A673 (cell line): ENCODE data around the gene METTL8. TPM values are rescaled to one million over a fixed set of nuclear protein-coding genes. Genes with fewer than 3 reads are reported as not detected.
"Not testable (repeated sequence)": the region's sequence is repeated elsewhere in the genome, so short reads cannot be mapped to it uniquely, and the experiment has no call there.

Experiments used
- BruUV-seq: library from RNA; stranded (reverse); fragments of 400-500 nt; replicated peaks from 2 replicates; lab custom pipeline; 2021; lab: Mats Ljungman, UMichigan
- CTCF ChIA-PET: fragments of 300-600 bp; sonication (Branson Sonifier 250); formaldehyde crosslinking; loops from one replicate; lab custom pipeline; 2022; ENCODE audit warnings: antibody characterized with exemption; lab: Charles Lee
- POLR2A ChIA-PET: fragments of 300-600 bp; sonication (Branson Sonifier 250); formaldehyde crosslinking; loops from one replicate; lab custom pipeline; 2022; ENCODE audit warnings: antibody characterized with exemption; ENCODE audit not compliant: low non-redundant PET; lab: Charles Lee
- DNase-seq: peaks from one replicate; pipeline ENCODE4 v3.0.0-alpha.2; 2015; ENCODE audit warnings: low spot score
- H3K27ac ChIP-seq: fragments of 200-600 bp; sonication (generic); 2 replicates; pipeline ENCODE4 v1.5.1; 2016; ENCODE audit warnings: mixed run types, low read depth, mild to moderate bottlenecking, mixed read lengths, antibody characterized with exemption, low read length; ENCODE audit not compliant: poor library complexity, severe bottlenecking
- H3K27me3 ChIP-seq: fragments of 200-600 bp; sonication (generic); replicated peaks from 2 replicates; pipeline ENCODE4 v1.6.1; 2017; ENCODE audit warnings: mixed run types, low read depth, mild to moderate bottlenecking, mixed read lengths, antibody characterized with exemption, low read length; ENCODE audit not compliant: insufficient read depth, poor library complexity
- H3K36me3 ChIP-seq: fragments of 200-600 bp; sonication (generic); 2 replicates; pipeline ENCODE4 v1.6.1; 2016; ENCODE audit warnings: mixed run types, mild to moderate bottlenecking, mixed read lengths, antibody characterized with exemption, low read length; ENCODE audit not compliant: insufficient read depth, poor library complexity, severe bottlenecking
- H3K4me1 ChIP-seq: fragments of 200-600 bp; sonication (generic); 2 replicates; pipeline ENCODE4 v1.6.1; 2017; ENCODE audit warnings: mixed run types, mild to moderate bottlenecking, mixed read lengths, antibody characterized with exemption, low read length; ENCODE audit not compliant: insufficient read depth, poor library complexity, severe bottlenecking
- H3K4me3 ChIP-seq: fragments of 200-600 bp; sonication (generic); 2 replicates; pipeline ENCODE4 v1.5.1; 2016; ENCODE audit warnings: low read depth, mixed run types, mild to moderate bottlenecking, mixed read lengths, low read length; ENCODE audit not compliant: poor library complexity, severe bottlenecking
- H3K9me3 ChIP-seq: fragments of 200-600 bp; sonication (generic); 2 replicates; pipeline ENCODE4 v1.6.1; 2016; ENCODE audit warnings: mixed run types, low read depth, mild to moderate bottlenecking, mixed read lengths, antibody characterized with exemption, low read length; ENCODE audit not compliant: poor library complexity, severe bottlenecking
- CTCF ChIP-seq: fragments of 300-800, 200-600 bp; sonication (generic); conservative IDR thresholded peaks from 2 replicates; pipeline ENCODE4 v1.5.1; 2017; ENCODE audit warnings: low read depth, mild to moderate bottlenecking, antibody characterized with exemption, low read length, moderate library complexity, mixed read lengths
- EZH2 ChIP-seq: fragments of 200-600 bp; sonication (generic); IDR thresholded peaks from 2 replicates; pipeline ENCODE4 v1.6.1; 2017; ENCODE audit warnings: borderline replicate concordance, low read depth, mild to moderate bottlenecking, mixed read lengths, antibody characterized with exemption, low read length; ENCODE audit not compliant: poor library complexity, severe bottlenecking
- intact Hi-C: fragments of 100-400 bp; cut with micrococcal nuclease; formaldehyde crosslinking; loops from one replicate; pipeline ENCODE4 v1.10.0; 2022; ENCODE audit not compliant: unreplicated experiment
- total RNA-seq: library from RNA; stranded (reverse); gene quantifications from 2 replicates; pipeline ENCODE4 v1.2.3, GENCODE V29; 2021

The METTL8 gene
- total RNA-seq, 1 experiment from 2014 or later: 33.5 TPM

GRCh38 chr2:171365232-171365631 is 68.6 kb downstream of the METTL8 start:
- Histone ChIP-seq H3K27ac (no peak overlapping the region), H3K36me3 (no peaks in the 10 kb centered on the region), H3K4me1 (no peaks in the 10 kb centered on the region), H3K4me3 (no peak overlapping the region), H3K9me3 (peaks cover 10% of the 10 kb centered on the region), H3K27me3 (no peaks in the 10 kb centered on the region)
- POLR2A ChIA-PET: interaction anchor here (0.6 kb wide), 1 partner anchor 202 kb away, joined by 3 read pairs; no protein-coding TSS in a partner anchor
- CTCF ChIA-PET: no interaction called here
- intact Hi-C loops: no loop called here
- DNase-seq: peak; percentile 44
- no TSS peak for BruUV-seq
- TF ChIP-seq CTCF (no peak), EZH2 (no peak)

DNA sequence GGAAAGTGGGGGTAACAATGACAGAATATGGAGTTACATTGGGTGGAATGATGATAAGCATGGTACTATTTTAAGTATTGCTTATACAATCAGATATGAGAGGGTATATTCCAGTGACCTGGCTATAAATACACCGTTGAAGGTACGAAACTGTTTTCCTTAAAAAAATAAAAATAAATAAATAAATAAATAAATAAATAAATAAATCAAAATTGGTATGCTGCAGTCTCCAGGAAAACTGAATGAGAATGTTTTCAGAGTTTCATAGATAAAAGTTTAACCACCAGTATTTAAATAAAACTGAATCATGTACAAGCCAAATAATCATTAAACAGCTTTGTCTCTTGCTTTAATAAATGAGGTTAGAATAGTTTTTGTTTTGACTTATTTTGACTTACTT is 71.4 kb downstream of the METTL8 start:
- Histone ChIP-seq H3K36me3 (no peaks in the 10 kb centered on the region), H3K9me3 (peaks cover 13% of the 10 kb centered on the region), H3K27ac (no peak overlapping the region), H3K4me1 (no peaks in the 10 kb centered on the region), H3K27me3 (no peaks in the 10 kb centered on the region), H3K4me3 (no peak overlapping the region)
- intact Hi-C loops: no loop called here
- BruUV-seq: no TSS peak
- DNase-seq: no peak
- TF ChIP-seq CTCF: no peak
- no peak for TF ChIP-seq EZH2
- ChIA-PET CTCF (interaction anchor here (0.7 kb wide), 1 partner anchor 21 kb away, joined by 5 read pairs; no protein-coding TSS in a partner anchor), POLR2A (interaction anchor here (0.5 kb wide), 1 partner anchor 361 kb away, joined by 3 read pairs; no protein-coding TSS in a partner anchor)

- no peak for DNase-seq
- ChIA-PET CTCF (no interaction called here), POLR2A (no interaction called here)
- Histone ChIP-seq H3K27ac (no peak overlapping the region), H3K4me1 (no peaks in the 10 kb centered on the region), H3K9me3 (peaks cover 3% of the 10 kb centered on the region), H3K4me3 (no peak overlapping the region), H3K36me3 (no peaks in the 10 kb centered on the region), H3K27me3 (no peaks in the 10 kb centered on the region)
- intact Hi-C loops: loop anchor here (1.0 kb wide), 1 partner anchor 14 kb away; no protein-coding TSS in a partner anchor
- no TSS peak for BruUV-seq
- TF ChIP-seq EZH2: no peak
- TF ChIP-seq CTCF: no peak
Measured at GRCh38 chr2:171360905-171361304, 72.9 kb downstream of the METTL8 start.

- H3K4me1 ChIP-seq, CTCF ChIA-PET, H3K27me3 ChIP-seq, H3K27ac ChIP-seq, H3K4me3 ChIP-seq, intact Hi-C loops, DNase-seq, POLR2A ChIA-PET, BruUV-seq, H3K9me3 ChIP-seq, H3K36me3 ChIP-seq: not testable (repeated sequence)
Measured at GRCh38 chr2:171353746-171354145, 80.0 kb downstream of the METTL8 start.
